GM12875 (cell line): ENCODE results near the gene SCIN.

ENCODE experiments used
- H3K4me3 ChIP-seq: one replicate; pipeline ENCODE4 v1.5.1; 2011; ENCODE audit warnings: low read depth, low read length, control low read depth
- CTCF ChIP-seq: IDR thresholded peaks from 2 replicates; pipeline ENCODE4 v1.5.1; 2011; ENCODE audit warnings: low read depth, mild to moderate bottlenecking, control low read depth, inconsistent platforms, low read length, moderate library complexity, borderline replicate concordance; ENCODE audit not compliant: insufficient read depth

SCIN gene

GRCh38 chr7:12674861-12675260 is 104.3 kb downstream of the SCIN start:
- peak; percentile 53 for TF ChIP-seq CTCF
- H3K4me3 ChIP-seq, result no peak overlapping the region

GRCh38 chr7:12683678-12684585 is 113.4 kb downstream of the SCIN start:
- no peak overlapping the region for H3K4me3 ChIP-seq
- TF ChIP-seq CTCF, result no peak

GRCh38 chr7:12684733-12685132 is 114.2 kb downstream of the SCIN start:
- H3K4me3 ChIP-seq, result no peak overlapping the region
- no peak for TF ChIP-seq CTCF

- 0 out of 2 replicates have a peak, but pooled peaks have one; percentile 11 for TF ChIP-seq CTCF
- H3K4me3 ChIP-seq, result no peak overlapping the region
These were observed 115.0 kb downstream of the SCIN start for GRCh38 chr7:12685550-12685949.

GRCh38 chr7:12686234-12686890 is 115.8 kb downstream of the SCIN start:
- peak overlapping the region; percentile 77 for H3K4me3 ChIP-seq
- TF ChIP-seq CTCF, result peak; percentile 96

- no peak for TF ChIP-seq CTCF
- peak within 1 kb of the TSS; percentile 77 for H3K4me3 ChIP-seq
These were observed 116.6 kb downstream of the SCIN start, which contains the start of gene ARL4A for GRCh38 chr7:12686891-12687717. Gene ARL4A, plus strand, starts transcription at chr7:12687633. Its CDS starts 622 bp downstream, at chr7:12688255.
